ENCODE data around the gene GPX4.

Gene GPX4

GRCh38 chr19:1130771-1131717 is 27.2 kb downstream of the GPX4 start:
- peak in 1 of 3 experiments; percentile 58 for DNase-seq (ENCODE audit: low read depth in 3 of 3)

GRCh38 chr19:1131718-1132551 is 28.1 kb downstream of the GPX4 start:
- DNase-seq (ENCODE audit: low read depth in 3 of 3): peak; percentile 74 to 89 (median 82)

- DNase-seq (ENCODE audit: low read depth in 3 of 3): no peak
These were observed 29.0 kb downstream of the GPX4 start for GRCh38 chr19:1132552-1133383.

GRCh38 chr19:1133471-1133929 is 29.7 kb downstream of the GPX4 start:
- DNase-seq (ENCODE audit: low read depth in 3 of 3): peak; percentile 46 to 80 (median 67)

GRCh38 chr19:1134431-1134830 is 30.6 kb downstream of the GPX4 start:
- no peak for DNase-seq (ENCODE audit: low read depth in 3 of 3)

GRCh38 chr19:1135454-1135853 is 31.7 kb downstream of the GPX4 start:
- DNase-seq (ENCODE audit: low read depth in 3 of 3): no peak

GRCh38 chr19:1136201-1136600 is 32.4 kb downstream of the GPX4 start:
- no peak for DNase-seq (ENCODE audit: low read depth in 3 of 3)

- no peak for DNase-seq (ENCODE audit: low read depth in 3 of 3)
These were observed 33.0 kb downstream of the GPX4 start for GRCh38 chr19:1136621-1137317.

- no peak for DNase-seq (ENCODE audit: low read depth in 3 of 3)
These were observed 34.3 kb downstream of the GPX4 start for GRCh38 chr19:1138121-1138520.

- no peak for DNase-seq (ENCODE audit: low read depth in 3 of 3)
These were observed 35.3 kb downstream of the GPX4 start for GRCh38 chr19:1139126-1139525.

GRCh38 chr19:1140272-1141027 is 36.7 kb downstream of the GPX4 start:
- no peak for DNase-seq (ENCODE audit: low read depth in 3 of 3)

GRCh38 chr19:1141944-1142343 is 38.1 kb downstream of the GPX4 start:
- DNase-seq (ENCODE audit: low read depth in 3 of 3): no peak

GRCh38 chr19:1143828-1144399 is 40.1 kb downstream of the GPX4 start:
- no peak for DNase-seq (ENCODE audit: low read depth in 3 of 3)

- DNase-seq (ENCODE audit: low read depth in 3 of 3): no peak
These were observed 40.9 kb downstream of the GPX4 start for GRCh38 chr19:1144741-1145140.

GRCh38 chr19:1145635-1146411 is 42.0 kb downstream of the GPX4 start:
- no peak for DNase-seq (ENCODE audit: low read depth in 3 of 3)

GRCh38 chr19:1146412-1146699 is 42.6 kb downstream of the GPX4 start:
- no peak for DNase-seq (ENCODE audit: low read depth in 3 of 3)

- no peak for DNase-seq (ENCODE audit: low read depth in 3 of 3)
These were observed 43.3 kb downstream of the GPX4 start for GRCh38 chr19:1146858-1147780.

GRCh38 chr19:1147934-1148549 is 44.2 kb downstream of the GPX4 start:
- no peak for DNase-seq (ENCODE audit: low read depth in 3 of 3)

Measured in stimulated activated CD4-positive, alpha-beta T cell treated with anti-CD3 and anti-CD28 coated beads, TNF-alpha, amount 100 ng/mL, for 24 hours (primary cell).